ENCODE results near the gene SLC5A8.

DNA sequence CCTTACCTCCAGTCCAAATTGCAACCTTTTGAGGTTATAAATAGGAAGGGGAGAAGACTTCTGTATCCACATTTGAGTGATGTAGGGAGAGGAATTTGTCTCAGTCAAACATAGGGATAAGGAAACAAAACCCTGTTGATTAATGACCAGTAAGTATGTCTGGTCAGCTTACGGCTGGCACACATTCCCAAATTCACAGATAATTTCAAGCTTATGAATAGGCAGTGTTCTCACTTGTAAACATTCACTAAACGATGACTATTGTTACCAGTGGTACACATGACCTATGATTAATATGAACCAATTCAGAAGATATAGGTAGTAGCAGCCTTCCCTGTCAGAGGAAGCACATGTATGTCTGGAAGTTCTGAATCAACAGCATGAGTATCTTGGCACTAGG lies 33.0 kb upstream of the SLC5A8 start:
- TF ChIP-seq, protein P1, sequence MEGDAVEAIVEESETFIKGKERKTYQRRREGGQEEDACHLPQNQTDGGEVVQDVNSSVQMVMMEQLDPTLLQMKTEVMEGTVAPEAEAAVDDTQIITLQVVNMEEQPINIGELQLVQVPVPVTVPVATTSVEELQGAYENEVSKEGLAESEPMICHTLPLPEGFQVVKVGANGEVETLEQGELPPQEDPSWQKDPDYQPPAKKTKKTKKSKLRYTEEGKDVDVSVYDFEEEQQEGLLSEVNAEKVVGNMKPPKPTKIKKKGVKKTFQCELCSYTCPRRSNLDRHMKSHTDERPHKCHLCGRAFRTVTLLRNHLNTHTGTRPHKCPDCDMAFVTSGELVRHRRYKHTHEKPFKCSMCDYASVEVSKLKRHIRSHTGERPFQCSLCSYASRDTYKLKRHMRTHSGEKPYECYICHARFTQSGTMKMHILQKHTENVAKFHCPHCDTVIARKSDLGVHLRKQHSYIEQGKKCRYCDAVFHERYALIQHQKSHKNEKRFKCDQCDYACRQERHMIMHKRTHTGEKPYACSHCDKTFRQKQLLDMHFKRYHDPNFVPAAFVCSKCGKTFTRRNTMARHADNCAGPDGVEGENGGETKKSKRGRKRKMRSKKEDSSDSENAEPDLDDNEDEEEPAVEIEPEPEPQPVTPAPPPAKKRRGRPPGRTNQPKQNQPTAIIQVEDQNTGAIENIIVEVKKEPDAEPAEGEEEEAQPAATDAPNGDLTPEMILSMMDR (IDR thresholded peaks at IDR 0.05; ENCODE audit: low read depth, low read length) = no peak
- TF ChIP-seq POLR2A (IDR thresholded peaks at IDR 0.05; ENCODE audit: extremely low read depth, insufficient read length) = no peak
- no peak for TF ChIP-seq MYC (IDR thresholded peaks at IDR 0.05; ENCODE audit: low read depth, low read length)
- TF ChIP-seq, protein P2, sequence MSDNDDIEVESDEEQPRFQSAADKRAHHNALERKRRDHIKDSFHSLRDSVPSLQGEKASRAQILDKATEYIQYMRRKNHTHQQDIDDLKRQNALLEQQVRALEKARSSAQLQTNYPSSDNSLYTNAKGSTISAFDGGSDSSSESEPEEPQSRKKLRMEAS (IDR thresholded peaks at IDR 0.05; ENCODE audit: low read depth, low read length) = no peak
